Measurements from ENCODE around the gene NOVA1. TPM values are rescaled to one million over a fixed set of nuclear protein-coding genes. Genes with fewer than 3 reads are reported as not detected.
"Not testable (repeated sequence)": the region's sequence is repeated elsewhere in the genome, so short reads cannot be mapped to it uniquely, and the experiment has no call there.

NOVA1 gene
- total RNA-seq, result 10 to 100 TPM; 10.2 to 41.6 (median 22.3) TPM

- DNase-seq (ENCODE audit: low spot score) (no peak), ATAC-seq (ENCODE audit: low FRiP score) (no peak)
- no peak for TF ChIP-seq CTCF (IDR thresholded peaks at IDR 0.05)
These were observed at the start of gene NOVA1 for GRCh38 chr14:26597589-26598080. NOVA1 (minus strand) TSS chr14:26598033; CDS start chr14:26597436, 597 bp downstream.

- not testable (repeated sequence) for ATAC-seq (ENCODE audit: low FRiP score); DNase-seq (ENCODE audit: low spot score)
These were observed 47.2 kb upstream of the NOVA1 start for GRCh38 chr14:26645057-26645456.

- TF ChIP-seq CTCF (IDR thresholded peaks at IDR 0.05), result no peak
- no peak for ATAC-seq (ENCODE audit: low FRiP score)
These were observed 38.7 kb upstream of the NOVA1 start for GRCh38 chr14:26636561-26636960.

GRCh38 chr14:26634946-26635345, 37.1 kb upstream of the NOVA1 start:
- not testable (repeated sequence) for DNase-seq (ENCODE audit: low spot score); ATAC-seq (ENCODE audit: low FRiP score)

More at GRCh38 chr14:26636561-26636960, 38.7 kb upstream of the NOVA1 start:
- DNase-seq (ENCODE audit: low spot score), result no peak

- TF ChIP-seq CTCF (IDR thresholded peaks at IDR 0.05), result no peak
- ATAC-seq (ENCODE audit: low FRiP score) (no peak), DNase-seq (ENCODE audit: low spot score) (no peak)
These were observed 28.4 kb upstream of the NOVA1 start for GRCh38 chr14:26626256-26626655.

- no peak for TF ChIP-seq CTCF (IDR thresholded peaks at IDR 0.05)
- DNase-seq (ENCODE audit: low spot score) (no peak), ATAC-seq (ENCODE audit: low FRiP score) (no peak)
These were observed 24.8 kb upstream of the NOVA1 start for GRCh38 chr14:26622611-26623010.

GRCh38 chr14:26621807-26622560, 24.2 kb upstream of the NOVA1 start:
- TF ChIP-seq CTCF (IDR thresholded peaks at IDR 0.05), result no peak
- DNase-seq (ENCODE audit: low spot score) (no peak), ATAC-seq (ENCODE audit: low FRiP score) (no peak)

- TF ChIP-seq CTCF (IDR thresholded peaks at IDR 0.05), result no peak
- DNase-seq (ENCODE audit: low spot score) (no peak), ATAC-seq (ENCODE audit: low FRiP score) (no peak)
These were observed 23.5 kb upstream of the NOVA1 start for GRCh38 chr14:26621364-26621763.

All from omental fat pad (tissue), 4 donors.